Stimulated activated CD8-positive, alpha-beta memory T cell treated with anti-CD3 and anti-CD28 coated beads, Interleukin-4, amount 100 ng/mL, for 1 hour (primary cell): Measurements from ENCODE around the gene AKAIN1.

Source experiments
- DNase-seq, 2 donors: peaks; one replicate each; pipeline ENCODE4 v3.0.0-alpha.2; 2020; ENCODE audit warnings: low read depth in 2 of 2, low spot score in 1 of 2

AKAIN1 gene

DNA sequence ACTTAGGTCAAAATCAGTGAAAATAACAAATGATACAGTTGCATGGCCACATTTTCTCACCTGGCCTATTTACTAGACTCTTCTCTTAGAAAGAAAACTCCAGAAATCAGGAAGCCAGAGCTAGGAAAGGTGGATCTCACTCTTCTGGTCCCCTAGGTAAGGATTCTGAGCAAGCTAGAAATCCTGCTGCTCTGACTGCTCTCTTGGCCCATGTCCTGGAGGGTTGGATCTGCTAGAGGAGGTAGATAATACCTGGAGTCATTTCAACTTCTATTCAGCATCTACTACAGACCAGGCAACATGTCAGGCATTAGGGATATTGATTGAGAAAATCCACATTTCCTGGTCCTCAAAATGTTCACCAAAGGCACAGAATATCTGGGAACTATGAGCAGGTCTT is 34.9 kb downstream of the AKAIN1 start:
- DNase-seq, result no peak

DNA sequence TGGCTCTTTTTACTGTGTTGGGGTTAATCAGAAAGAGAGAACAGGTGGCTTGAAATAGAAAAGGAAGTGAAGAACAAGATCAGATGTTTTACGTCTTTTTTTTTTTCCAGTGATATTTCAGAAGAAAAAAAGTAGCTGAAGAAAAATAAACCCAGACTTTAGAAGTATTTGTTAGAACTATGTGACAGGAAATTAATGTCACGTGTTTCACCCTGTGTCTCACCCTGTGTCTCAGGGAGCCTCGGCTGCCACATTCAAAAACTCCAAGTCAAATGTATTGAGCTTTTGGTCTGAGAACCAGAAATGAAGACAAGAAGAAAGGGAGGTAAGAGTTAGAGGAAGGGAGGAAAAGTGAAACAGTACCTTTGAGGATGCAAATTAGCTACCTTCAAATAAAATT is 38.0 kb downstream of the AKAIN1 start:
- no peak for DNase-seq

DNA sequence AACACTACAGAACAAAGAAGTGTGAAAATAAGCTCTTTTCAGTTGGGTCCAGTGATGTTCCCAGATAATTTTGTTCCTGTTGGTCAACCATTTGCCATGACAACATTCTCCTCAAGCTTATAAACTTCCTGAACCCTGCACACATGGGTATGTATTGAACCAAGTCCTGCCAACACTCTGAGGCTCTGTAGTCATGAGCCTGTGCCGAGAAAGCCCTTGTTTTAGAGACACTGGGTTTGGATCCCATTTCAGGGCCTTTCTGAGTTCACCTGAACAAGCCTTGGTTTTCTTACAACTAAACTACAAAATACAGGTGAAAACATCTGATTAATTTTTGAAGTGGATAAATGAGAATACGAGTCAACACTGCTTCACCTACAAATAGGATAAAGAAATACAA is 38.5 kb downstream of the AKAIN1 start:
- no peak for DNase-seq

DNA sequence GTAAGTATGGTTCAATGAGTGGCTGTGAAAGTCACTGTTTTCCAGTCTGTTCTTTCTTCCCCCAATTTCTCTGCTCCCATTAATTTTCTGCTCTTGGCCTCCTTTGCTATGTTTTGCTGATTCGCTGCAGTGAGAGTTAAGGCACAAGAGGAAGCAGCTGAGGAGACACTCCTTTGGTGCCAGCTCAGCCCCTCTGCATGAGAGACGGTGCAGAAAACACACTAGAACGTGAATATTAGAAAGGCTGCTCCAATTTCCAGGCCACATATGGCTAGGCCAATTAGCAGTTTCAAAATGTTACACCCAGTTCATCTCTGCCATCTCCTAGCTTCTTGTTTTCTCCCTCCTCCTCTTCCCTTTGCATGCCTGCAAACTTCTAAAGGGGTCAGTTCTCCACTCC is 38.9 kb downstream of the AKAIN1 start:
- DNase-seq, result no peak

DNA sequence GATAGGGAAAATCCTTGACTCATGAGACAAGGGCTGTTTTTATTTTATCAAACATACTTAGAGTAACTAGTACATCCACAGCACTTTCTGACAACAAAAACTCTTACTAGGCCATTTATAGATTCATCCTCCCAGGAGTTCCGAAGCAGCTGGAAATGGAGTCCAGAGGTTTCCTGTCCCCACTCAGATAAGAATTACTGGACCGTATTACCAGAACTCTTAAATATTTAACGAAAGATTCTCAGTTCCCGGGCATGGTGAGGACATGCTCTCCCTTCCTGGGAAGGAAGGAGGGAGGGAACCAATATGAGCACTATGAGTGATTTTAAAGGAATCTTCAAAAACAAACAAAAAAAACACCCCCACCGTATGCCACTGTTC is 41.2 kb downstream of the AKAIN1 start:
- no peak for DNase-seq

DNA sequence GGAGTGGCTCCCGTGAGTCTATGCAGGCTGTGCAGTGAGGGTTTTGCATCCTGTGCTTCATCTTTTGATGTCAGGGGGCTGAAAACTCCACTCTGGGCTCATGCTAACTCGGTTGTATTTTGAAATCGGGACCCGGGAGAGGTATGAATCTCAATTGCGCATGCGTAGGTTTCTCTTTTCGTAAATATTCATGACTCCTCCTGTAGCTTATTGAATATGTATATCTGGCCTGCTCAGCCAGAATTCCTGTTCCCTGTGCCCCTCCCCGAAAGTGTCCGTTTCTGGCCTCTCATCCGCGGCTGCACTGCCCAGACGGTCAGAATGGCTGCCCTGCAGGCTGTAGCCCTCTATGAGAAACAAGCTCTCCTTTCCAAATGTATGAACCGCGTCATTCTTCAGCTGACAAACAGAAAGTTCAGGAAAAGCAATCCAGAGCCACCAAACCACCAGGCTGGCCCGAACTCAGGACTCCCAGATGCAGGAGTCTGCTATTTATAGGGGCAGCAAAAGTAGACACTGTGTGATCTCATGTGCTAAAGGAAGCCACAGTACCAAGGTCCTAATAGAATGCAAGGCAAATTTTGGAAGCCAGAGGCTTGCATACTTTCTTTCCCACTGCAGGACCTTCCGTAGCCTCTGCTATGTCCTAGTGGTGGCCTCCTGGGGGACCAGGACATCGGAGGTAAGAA is 41.7 kb downstream of the AKAIN1 start:
- DNase-seq, result no peak

DNA sequence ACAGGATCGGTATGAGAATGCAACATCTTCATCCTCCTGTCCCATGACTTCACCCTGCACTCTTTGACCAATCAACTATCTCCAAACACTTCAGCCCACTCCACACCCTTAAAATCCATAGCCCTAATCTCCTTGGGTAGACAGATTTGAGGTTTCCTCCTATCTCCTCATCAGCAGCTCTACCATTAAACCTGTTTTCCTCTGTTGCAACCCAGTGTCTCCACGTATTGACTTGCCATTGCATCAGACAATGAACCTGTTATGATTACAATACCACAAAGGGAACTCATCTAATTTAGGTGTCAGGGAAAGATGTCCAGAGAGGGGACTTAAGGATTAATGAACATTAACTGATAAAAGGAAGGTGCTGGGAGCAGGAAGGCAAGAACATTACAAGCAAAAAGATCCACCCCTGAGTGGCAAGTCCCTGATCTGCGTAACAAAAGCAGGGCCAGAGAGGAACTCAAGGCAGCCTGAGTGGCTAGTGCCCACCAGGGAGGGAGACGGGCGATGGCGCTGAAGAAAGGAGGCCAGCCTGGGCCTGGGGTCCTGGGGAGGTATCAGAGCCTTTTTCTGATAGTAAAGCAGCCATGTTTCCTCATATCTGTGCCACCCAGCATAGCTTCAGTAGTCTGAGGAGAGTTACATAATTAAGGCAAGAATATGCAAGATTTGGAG is 44.6 kb downstream of the AKAIN1 start:
- no peak for DNase-seq

DNA sequence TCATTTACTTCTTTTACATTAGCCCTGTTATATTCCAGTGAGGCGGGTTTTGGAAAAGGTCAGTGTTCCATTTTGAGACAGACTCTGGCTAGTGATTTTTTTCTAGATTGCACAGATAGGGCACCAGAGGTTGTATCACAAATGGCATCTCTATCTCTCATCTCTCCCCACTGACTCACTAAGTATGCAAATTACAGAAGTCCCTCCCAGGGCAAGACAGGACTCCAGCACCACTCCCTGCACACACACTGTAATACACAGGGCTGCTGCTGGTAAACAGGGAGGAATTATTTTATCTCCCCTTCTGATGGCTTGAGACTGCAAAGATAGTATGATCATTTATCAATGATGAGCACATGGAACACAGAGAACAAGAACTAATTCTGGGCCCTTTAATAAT is 46.2 kb downstream of the AKAIN1 start:
- no peak for DNase-seq

DNA sequence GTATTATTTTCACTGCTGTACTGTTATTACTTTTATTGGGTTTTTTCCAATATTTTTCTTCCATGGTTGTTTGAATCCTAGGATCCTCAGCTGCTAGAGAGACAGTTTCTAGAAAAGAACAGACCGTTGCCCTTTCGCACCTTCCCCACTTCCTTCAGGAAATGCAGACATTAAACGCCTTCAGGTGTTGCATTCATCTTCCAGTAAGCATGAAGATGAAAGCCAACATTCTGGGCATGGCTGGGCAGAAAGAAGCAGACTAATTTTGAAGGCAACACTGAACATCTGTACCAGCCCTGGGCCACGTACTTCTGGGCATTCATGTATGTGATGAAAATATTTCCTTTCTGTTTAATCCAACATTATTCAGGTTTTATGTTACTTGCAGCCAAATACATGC is 51.0 kb downstream of the AKAIN1 start:
- DNase-seq, result no peak

DNA sequence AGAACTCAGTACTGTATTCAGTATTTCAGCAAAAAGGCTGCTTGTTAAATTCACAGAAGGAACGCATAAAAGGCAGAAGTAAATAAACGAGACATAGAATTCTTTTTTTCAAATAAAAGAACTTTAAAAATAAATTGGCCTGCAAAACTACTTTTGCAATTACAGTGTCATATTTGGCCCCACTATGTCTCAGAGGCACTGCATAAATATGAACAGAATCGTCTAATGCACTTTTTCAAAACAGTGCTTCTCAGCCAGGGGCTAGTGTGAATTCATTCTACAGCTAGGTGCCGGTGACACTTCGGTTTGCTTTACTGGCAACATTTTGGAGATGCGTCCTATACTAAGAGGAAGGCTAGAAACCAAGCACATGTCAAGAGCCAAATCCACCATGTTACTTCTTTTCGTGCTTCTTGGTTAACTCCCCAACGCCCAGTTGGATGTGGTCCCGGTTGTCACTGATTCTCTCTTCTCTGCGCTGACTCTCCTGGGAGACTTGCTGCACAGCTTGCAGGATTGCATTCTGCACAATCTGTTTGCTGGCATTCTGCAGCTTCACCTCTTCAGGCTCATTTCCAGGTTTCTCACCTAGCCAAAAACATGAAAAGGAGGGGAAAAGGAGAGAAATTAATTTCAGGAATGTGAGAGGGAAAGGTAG is 51.8 kb downstream of the AKAIN1 start:
- no peak for DNase-seq

DNA sequence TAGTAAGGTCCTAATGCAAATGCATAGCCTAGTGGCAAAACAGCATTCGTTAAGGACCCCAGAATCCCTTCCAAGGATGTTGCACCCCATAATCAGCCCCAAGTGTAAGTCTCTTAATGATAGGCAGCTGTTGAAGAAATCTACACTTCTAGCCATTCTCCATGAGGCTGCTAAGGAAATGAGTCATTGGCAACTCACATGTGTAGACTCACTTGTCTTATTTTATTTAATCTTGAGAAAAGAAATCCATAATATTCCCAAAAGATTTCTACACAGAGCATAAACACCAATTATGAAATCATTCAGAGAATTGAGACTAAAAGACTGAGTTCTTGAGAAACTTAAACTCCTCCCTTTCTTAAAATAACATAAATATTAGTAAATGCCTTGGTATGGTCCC is 52.4 kb downstream of the AKAIN1 start:
- no peak for DNase-seq

DNA sequence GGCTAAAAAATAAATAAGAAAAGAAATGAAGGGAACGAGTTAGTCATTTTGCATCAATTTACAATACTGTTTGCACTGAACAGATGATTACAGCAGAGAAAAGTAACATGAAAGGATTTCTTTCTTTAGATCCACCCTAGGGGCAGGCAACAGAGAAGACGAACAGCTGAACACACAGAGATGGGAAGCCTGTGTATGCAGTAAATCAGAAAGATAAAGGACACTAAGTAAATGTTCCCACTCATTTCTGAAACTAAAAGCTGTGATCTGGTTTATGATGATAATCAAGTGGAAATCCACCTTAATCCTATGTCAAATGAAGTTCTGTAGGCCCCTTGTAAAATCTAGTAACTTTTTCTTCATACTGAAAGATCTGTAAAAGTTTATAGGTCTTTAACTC is 54.2 kb downstream of the AKAIN1 start:
- DNase-seq, result no peak

DNA sequence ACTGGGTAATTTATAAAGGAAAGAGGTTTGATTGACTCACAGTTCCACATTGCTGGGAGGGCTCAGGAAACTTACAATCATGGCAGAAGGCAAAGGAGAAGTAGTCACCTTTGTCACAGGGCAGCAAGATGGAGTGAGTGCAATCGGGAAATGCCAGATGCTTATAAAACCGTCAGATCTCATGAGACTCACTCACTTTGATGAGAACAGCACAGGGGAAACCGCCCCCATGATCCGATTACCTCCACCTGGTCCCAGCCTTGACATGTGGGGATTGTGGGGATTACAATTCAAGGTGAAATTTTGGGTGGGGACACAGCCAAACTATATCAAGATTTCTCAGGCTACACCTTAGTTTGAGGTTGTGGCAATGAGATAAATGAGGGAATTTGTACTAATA is 54.9 kb downstream of the AKAIN1 start:
- DNase-seq, result no peak

DNA sequence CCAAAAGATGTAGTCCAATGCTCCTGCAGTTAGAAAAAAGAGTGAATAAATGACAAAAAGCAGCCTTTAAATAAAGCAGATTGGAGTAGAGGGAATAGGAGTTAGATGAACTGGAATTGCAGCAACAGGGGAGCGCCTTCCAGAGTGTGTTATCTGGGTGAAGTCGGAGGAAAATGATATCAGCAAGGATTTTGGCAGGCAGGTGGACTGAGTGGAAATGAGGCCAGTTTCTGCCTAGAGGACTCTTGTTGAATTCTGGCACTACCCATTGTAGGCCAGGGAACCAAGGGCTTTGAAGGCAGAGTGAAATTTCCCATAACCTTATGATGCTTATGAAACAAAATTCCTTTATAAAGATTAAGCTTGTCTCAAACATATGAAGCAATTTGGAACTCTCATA is 59.8 kb downstream of the AKAIN1 start:
- DNase-seq, result no peak

DNA sequence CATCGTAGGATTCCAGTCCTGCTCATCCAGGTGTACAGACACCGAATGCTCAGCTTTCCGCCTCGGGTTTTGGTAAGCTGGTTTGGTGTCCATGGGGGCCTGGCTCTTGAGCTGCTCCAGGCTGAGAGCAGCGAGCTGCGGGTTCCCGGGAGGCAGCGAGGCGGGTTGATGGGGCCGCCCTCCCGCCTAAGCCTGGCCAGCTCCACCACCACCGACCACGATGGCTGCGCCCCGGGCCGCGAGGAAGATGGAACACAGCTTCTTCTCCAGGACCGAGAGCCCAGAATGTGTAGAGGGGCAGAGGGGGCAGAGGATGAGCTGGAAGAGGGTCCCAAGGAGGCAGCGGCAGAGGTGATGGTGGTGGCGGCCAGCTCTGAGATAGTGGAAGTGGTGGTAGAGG is 64.1 kb downstream of the AKAIN1 start:
- DNase-seq, result no peak

DNA sequence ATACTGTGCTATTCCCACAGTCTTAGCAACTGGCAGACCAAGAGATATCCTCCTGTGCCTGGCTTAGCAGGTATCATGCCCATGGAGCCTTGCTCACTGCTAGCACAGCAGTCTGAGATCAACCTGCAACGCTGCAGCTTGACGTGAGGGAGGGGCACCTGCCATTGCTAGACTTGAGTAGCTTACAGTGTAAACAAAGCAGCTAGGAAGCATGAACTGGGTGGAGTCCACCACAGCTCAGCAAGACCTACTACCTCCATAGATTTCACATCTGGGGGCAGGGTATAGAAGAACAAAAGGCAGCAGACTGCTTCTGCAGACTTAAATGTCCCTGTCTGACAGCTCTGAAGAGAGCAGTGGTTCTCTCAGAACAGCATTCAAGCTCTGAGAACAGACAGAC is 74.8 kb downstream of the AKAIN1 start:
- DNase-seq, result no peak

DNA sequence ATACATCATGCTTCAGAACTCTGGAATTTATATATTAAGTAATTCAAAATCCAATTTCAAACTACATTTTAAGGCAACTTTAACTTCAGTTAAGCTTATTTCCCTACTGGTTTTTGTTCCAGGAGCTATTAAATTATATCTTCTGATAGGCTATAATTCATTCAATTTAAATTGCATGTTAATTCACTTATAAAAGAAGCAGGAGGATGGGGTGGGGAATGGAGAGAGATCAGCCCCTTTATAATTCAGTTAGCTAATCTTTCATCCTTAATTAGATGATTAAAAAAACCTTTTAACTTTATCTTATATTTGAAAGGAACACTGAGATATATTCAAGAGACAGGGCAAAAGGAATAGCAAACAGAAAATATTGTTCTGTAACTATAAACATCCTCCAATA is 86.8 kb downstream of the AKAIN1 start:
- no peak for DNase-seq

DNA sequence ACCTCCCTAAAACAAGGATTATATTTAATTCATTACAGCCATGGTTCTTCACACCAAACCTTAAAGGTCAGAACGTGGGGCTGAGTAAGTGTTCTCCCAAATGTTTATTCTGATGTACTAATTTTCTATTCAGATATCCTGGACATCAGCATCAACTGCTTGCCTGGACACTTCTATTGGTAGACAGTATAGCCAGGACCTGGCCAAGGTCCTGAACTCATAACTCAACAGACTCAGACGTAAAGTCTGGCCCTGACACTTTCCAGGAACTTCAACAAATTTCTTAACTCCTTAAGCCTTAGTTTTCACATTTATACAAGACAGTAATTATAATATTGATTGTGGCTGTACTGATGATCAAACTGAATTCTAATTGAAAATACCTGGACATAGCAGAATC is 89.1 kb downstream of the AKAIN1 start:
- DNase-seq, result no peak

DNA sequence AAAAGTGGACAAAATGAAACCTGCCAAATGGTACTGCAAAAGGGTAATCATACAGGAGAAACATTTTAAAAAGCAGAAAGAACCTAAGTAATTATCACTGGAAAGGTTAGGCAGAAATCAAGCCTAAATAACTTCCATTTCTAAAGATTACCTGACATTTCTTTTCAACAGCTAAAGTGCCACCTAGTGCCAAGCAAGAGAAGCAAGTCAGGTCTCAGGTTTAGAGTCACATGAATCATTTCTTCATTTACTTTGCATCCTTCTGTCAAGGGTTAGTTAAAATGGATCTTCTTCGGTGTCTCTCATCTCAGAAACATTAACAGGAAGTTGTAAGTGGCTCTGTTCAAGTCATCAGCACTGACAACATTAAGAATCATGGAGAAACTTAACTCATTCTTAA is 90.3 kb downstream of the AKAIN1 start:
- DNase-seq, result no peak

DNA sequence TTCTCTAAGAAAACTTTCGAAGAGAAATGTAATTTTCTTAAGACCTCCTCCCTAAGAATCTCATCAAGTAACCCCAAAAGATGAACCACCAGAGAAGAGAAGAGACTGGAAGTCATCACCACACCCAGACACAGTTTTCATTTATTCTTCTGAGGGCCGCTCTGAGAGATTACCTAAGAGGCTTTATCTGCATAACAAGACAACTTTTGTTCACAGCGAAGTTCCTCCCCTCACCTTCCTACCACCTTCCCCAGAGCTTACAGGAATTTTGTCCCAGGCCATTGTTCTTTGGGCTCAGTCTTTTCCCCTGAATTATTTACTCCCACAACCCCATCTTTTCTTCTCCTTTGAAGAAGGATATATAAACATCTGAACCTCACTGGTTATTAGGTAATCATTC is 92.8 kb downstream of the AKAIN1 start:
- no peak for DNase-seq

DNA sequence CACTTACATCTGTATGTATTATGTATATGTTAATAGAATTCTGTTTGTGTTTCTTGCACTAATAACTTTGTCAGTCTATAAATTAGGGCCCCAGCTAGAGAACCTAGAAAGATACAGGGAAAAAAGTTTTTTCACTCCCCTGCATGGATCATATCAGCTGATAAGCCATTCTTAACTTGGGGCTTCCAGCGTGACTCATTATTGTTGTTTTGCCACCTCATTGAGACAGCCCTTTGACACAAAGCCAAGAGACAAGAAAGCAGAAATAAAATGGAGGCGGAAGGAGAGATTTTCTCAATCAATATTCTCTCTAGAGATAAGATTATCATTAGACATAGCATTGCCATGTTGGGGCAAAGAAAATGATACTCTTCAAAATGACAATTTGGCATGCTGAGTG is 93.4 kb downstream of the AKAIN1 start:
- DNase-seq, result no peak

DNA sequence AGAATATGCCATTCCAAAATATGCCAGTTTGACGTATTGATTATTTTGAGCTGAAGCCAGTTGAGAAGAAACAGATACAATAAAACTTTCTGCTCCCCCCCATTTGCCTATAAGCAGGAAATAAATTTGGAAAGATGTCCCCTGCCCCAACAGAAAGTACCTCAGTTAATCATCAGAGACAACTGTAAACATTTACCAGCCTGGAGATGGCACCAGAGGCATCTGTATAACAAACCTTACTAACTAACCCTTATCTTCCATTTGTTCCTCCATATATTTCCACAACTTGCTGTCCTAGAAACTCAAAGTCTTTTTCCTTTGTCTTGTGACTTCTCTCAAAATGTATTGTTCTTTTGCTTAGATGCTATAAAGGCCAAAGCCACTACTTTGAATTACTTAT is 93.8 kb downstream of the AKAIN1 start:
- no peak for DNase-seq
